Endothelial cell (in vitro differentiated cells): ENCODE measurements around the gene RANBP3. TPM values are rescaled to one million over a fixed set of nuclear protein-coding genes. Genes with fewer than 3 reads are reported as not detected.

Source experiments
- DNase-seq: peaks from one replicate; pipeline ENCODE4 v3.0.0; 2021; ENCODE audit warnings: low spot score
- H3K27ac Mint-ChIP-seq: one replicate; pipeline ENCODE4 v1.8.0; 2021; ENCODE audit warnings: mixed read lengths, inconsistent platforms; ENCODE audit not compliant: unreplicated experiment
- H3K27me3 Mint-ChIP-seq: one replicate; pipeline ENCODE4 v1.8.0; 2021; ENCODE audit warnings: mild to moderate bottlenecking, moderate library complexity, mixed read lengths, inconsistent platforms; ENCODE audit not compliant: unreplicated experiment
- H3K36me3 Mint-ChIP-seq: one replicate; pipeline ENCODE4 v1.8.0; 2021; ENCODE audit warnings: mild to moderate bottlenecking, low read depth, mixed read lengths, inconsistent platforms; ENCODE audit not compliant: unreplicated experiment
- H3K4me1 Mint-ChIP-seq: one replicate; pipeline ENCODE4 v1.8.0; 2021; ENCODE audit warnings: mild to moderate bottlenecking, mixed read lengths, inconsistent platforms; ENCODE audit not compliant: unreplicated experiment
- H3K4me3 Mint-ChIP-seq: one replicate; pipeline ENCODE4 v1.8.0; 2021; ENCODE audit warnings: mild to moderate bottlenecking, mixed read lengths, inconsistent platforms; ENCODE audit not compliant: unreplicated experiment
- H3K9me3 Mint-ChIP-seq: one replicate; pipeline ENCODE4 v1.8.0; 2021; ENCODE audit warnings: mixed read lengths, inconsistent platforms; ENCODE audit not compliant: unreplicated experiment
- CTCF ChIP-seq: fragments of 200-600 bp; sonication (generic); IDR thresholded peaks from one replicate; pipeline ENCODE4 v1.5.0; 2021; ENCODE audit warnings: antibody characterized with exemption; ENCODE audit not compliant: unreplicated experiment
- total RNA-seq: library from RNA; stranded (reverse); fragmentation: NEBNext Ultra II Directional; extraction: Animal tissue kit (Norgen Biotek cat#: 25700); gene quantifications from one replicate; pipeline ENCODE4 v1.2.1, GENCODE V29; 2021; ENCODE audit not compliant: unreplicated experiment

Gene RANBP3
- total RNA-seq, 1 donor from 2014 or later: 69.5 TPM

DNA sequence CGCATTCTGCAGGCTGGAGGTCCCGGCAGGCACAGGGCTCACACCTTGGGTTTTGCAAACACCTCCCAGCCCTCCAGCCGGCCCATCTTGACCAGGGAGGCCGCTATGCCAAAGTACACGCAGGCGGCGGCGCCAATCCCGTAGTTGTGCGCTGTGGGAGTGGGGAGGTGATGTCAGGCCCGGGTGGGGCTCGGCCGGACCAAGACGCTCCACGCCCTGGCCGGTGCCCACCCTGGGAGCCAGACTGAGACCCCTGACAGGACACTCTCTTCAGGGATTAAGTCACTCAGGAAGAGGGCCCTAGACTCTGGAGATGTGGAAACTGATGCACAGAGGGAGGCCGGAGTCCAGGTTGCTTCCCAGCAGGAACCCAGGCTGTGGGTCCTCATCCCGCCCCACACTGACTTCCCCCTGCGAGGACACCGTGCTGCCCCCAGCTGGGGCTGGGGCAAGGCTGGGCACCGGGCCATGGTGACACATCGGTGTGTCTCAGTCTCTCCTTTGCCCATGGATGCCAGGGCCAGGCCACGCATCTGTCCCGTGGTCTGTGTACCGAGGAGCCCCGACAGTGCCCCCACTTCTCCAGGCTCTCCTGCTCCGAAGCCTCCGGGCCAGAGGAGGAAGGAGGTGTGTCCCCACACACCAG lies 83.1 kb downstream of the RANBP3 start:
- H3K27me3 Mint-ChIP-seq: peaks cover 4% of the 10 kb centered on the region
- no peaks in the 10 kb centered on the region for H3K36me3 Mint-ChIP-seq
- H3K4me3 Mint-ChIP-seq: no peak overlapping the region
- no peak overlapping the region for H3K27ac Mint-ChIP-seq
- no peak for TF ChIP-seq CTCF
- DNase-seq: no peak
- H3K9me3 Mint-ChIP-seq: no peaks in the 10 kb centered on the region
- H3K4me1 Mint-ChIP-seq: no peaks in the 10 kb centered on the region

DNA sequence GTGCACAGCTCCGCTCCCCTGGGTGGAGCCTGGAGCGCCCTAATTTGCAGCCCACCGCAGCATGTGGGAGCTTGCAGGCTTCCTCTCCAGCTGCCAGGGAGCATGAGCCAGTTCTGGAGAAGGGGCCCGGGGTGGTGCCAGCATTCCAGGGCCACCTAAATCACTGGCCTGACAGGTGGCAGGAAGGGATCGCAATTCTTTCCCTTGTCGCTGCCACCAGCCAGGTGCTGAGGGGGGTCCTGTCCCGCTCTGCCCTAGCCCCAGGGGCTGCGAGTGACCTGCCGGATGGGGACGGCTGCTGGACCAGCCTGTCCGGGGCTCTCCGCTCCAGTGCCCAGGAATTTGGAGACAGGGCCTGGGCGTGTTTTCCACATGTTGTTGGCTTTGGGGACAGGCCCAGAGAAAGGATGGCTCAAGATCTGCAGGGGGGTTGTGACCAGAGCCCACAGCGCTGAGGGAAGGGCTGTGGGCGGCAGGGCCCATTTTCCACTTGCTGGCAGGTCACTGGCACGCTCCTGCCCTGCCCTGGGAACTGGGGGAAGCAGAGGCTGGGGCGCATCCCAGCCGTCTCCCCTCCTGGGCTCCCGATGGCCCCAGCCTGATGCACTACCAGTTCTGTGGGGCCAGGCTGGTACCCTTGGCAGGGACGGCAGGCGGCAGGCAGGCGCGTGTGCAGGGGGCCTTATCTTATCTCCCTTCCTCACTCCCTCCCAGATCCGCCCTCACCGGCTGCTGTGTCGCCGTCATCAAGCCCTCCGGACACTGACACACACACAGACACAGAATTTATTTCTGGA lies 83.8 kb downstream of the RANBP3 start:
- no peak for DNase-seq
- no peaks in the 10 kb centered on the region for H3K36me3 Mint-ChIP-seq
- peaks cover 7% of the 10 kb centered on the region for H3K27me3 Mint-ChIP-seq
- H3K4me1 Mint-ChIP-seq: no peaks in the 10 kb centered on the region
- no peak for TF ChIP-seq CTCF
- H3K4me3 Mint-ChIP-seq: no peak overlapping the region
- H3K27ac Mint-ChIP-seq: no peak overlapping the region
- H3K9me3 Mint-ChIP-seq: no peaks in the 10 kb centered on the region

DNA sequence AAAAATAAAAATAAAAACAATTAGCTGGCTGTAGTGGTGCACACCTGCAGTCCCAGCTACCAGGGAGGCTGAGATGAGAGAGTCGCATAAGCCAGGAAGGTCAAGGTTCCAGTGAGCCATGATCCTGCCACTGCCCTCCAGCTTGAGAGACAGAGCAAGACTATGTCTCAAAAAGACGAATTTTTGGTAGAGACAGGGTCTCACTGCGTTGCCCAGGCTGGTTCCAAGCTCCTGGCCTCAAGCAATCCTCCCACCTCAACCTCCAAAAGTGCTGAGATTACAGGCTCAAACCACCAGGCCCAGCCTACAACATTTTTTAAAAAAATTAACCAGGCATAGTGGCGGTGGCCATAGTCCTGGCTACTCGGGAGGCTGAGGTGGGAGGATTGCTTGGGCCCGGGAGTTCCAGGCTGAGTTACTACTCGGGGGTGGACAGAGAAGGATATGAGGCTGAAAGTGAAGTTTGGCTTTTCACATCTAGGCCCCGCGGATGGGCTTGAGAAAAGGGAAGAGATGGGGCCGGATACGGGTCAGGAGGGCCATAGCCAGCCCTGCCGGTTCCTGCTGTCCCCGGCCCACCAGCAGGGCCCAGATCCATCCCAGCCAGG lies 84.5 kb downstream of the RANBP3 start:
- peaks cover 9% of the 10 kb centered on the region for H3K27me3 Mint-ChIP-seq
- H3K9me3 Mint-ChIP-seq: no peaks in the 10 kb centered on the region
- TF ChIP-seq CTCF: no peak
- no peaks in the 10 kb centered on the region for H3K4me1 Mint-ChIP-seq
- H3K4me3 Mint-ChIP-seq: no peak overlapping the region
- no peak overlapping the region for H3K27ac Mint-ChIP-seq
- H3K36me3 Mint-ChIP-seq: no peaks in the 10 kb centered on the region
- DNase-seq: no peak

GRCh38 chr19:5892772-5893275 lies 85.1 kb downstream of the RANBP3 start:
- Mint-ChIP-seq H3K4me3 (no peak overlapping the region), H3K36me3 (no peaks in the 10 kb centered on the region), H3K9me3 (no peaks in the 10 kb centered on the region), H3K4me1 (no peaks in the 10 kb centered on the region), H3K27ac (no peak overlapping the region), H3K27me3 (peaks cover 9% of the 10 kb centered on the region)
- DNase-seq: no peak
- no peak for TF ChIP-seq CTCF
